Measurements from ENCODE around the gene BANF2.

GRCh38 chr20:17710379-17711266, 10.9 kb downstream of the BANF2 start:
- TF ChIP-seq CTCF (IDR thresholded peaks at IDR 0.05; ENCODE audit: poor library complexity) (no peak), EZH2phosphoT487 (IDR thresholded peaks at IDR 0.05; ENCODE audit: low read depth, severe bottlenecking, unreplicated experiment) (no peak), EZH2 (IDR thresholded peaks at IDR 0.05; ENCODE audit: borderline replicate concordance) (no peak)

All from hepatocyte (in vitro differentiated cells).